KOPT-K1 (cell line): Measurements from ENCODE around the gene C9orf78.
"Not testable (repeated sequence)": the region's sequence is repeated elsewhere in the genome, so short reads cannot be mapped to it uniquely, and the experiment has no call there.

Experiments used
- H3K27ac ChIP-seq: fragments of 200-600 bp; sonication (generic); 2 replicates; pipeline ENCODE4 v1.5.1; 2016; ENCODE audit warnings: antibody characterized with exemption, mild to moderate bottlenecking, low read depth, low read length; ENCODE audit not compliant: poor library complexity, severe bottlenecking
- H3K36me3 ChIP-seq: fragments of 200-600 bp; sonication (generic); 2 replicates; pipeline ENCODE4 v1.5.1; 2017; ENCODE audit warnings: antibody characterized with exemption, mild to moderate bottlenecking, low read length, moderate library complexity; ENCODE audit not compliant: insufficient read depth
- H3K9me3 ChIP-seq: fragments of 200-600 bp; sonication (generic); 2 replicates; pipeline ENCODE4 v1.5.1; 2017; ENCODE audit warnings: antibody characterized with exemption, low read length, mild to moderate bottlenecking; ENCODE audit not compliant: insufficient read depth, poor library complexity, severe bottlenecking

Gene C9orf78

DNA sequence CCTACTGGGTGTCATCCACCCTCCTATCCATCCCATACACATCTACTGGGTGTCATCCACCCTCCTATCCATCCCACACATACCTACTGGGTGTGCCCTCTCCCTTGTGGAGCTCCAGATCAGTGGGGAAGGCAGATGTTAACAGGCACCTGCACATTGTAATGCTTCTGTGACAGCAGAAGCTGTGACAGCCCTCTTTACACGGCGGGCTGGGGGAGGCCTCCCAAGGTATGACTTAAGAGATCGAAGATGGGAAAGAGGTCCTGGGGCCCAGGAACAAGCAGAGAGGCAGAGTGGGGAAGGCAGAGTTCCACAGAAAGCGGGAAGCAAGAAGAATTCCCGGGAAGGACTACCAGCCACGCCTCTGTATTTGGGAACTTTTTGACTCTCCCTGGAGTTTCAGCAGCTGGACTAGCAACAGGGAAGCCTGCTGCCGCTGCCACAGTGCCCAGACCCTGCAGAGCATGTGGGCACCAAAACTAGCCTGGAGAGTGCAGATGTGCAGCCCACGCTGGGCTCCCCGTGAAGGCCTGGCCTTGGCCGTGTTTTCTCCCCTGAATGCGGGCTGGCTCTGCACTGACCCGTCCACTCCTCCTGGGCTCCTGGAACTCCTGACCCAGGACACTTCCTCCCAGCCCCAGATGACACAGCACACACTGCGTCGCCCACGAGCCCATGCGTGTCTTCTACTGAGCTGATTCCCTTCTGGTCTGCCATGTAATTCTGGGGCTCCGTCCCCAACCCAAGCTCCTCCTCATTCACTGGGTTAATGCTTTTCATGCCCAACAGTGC, 20.4 kb downstream of the C9orf78 start:
- H3K9me3 ChIP-seq, result no peaks in the 10 kb centered on the region
- peaks cover 100% of the 10 kb centered on the region for H3K36me3 ChIP-seq

DNA sequence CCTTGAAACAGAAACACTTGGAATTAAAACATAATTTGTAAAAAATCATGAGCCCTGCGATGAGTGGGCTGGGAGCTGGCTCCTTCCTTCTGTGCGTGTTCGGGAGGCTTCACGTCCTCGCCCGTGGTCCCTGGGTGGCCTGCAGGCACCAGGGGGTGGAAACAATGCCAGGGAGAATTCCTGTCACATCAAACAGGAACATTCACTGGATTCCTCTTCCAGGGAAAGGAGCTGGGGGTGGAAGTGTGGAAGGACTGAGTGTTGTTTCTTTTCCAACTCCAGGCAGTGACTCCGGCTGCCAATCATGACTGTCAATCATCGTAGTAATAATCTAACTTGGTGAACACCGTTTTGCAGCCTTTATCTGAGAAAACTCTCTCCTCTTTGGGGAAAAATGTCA, 21.4 kb downstream of the C9orf78 start:
- no peaks in the 10 kb centered on the region for H3K9me3 ChIP-seq
- H3K36me3 ChIP-seq, result peaks cover 100% of the 10 kb centered on the region
- H3K27ac ChIP-seq, result no peak overlapping the region

More for the DNA sequence above, 20.4 kb downstream of the C9orf78 start:
- no peak overlapping the region for H3K27ac ChIP-seq

DNA sequence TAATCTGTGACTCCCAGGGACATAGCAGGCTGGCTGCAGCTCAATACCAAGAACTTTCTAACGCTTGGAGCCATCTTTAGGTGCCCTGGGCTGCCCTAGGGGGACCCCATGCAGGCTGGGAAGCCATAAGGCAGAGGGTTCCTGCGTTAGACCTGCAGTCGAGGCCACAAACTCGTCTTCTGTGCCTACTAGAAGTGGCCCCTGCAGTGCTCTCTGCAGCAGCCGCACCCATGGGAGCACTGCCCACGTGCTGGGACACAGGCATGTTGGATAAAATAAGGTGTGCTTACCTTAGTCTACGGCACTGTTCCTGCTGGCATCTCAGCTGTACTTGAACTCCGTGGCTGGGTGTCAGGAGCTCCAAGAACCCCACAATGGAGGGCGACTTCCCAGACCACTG, 22.7 kb downstream of the C9orf78 start:
- H3K27ac ChIP-seq, result no peak overlapping the region
- peaks cover 98% of the 10 kb centered on the region for H3K36me3 ChIP-seq
- no peaks in the 10 kb centered on the region for H3K9me3 ChIP-seq

DNA sequence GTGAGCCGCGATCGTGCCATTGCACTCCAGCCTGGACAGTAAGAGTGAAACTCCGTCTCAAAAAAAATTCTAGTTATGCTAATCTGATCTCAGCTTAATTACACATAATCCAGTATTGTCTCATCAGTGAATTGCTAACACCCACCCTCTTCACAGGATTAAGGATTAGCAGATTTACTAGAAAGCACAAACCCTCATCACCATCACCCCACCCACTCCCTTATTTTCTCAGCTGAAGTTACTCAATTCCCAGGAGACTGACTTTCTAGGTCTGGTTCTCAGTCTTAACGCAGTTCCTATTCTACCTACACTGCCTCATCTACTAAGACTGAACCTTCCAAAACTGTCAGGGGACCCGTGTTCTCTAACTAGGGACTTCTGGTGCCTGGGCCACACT, 23.1 kb downstream of the C9orf78 start:
- H3K36me3 ChIP-seq, result peaks cover 98% of the 10 kb centered on the region

DNA sequence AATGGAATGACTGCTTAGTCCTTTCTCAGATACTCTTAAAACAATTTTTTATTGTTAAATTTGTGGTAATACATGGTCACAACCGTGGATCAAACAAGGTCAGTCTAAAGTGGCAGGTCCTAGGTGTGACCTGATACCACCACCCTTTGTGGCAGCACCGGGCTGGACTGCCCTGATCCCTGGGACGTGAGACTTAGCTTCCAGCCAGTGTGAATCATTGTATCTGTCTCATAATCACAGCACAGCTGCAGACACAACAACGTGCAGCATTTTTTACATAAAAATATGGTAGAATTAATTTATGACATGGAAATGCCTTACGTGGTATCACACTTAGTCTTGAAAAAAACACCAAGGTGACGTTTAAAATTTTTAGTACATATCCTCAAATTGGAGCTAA, 24.3 kb downstream of the C9orf78 start:
- Histone ChIP-seq H3K36me3 (peaks cover 98% of the 10 kb centered on the region), H3K9me3 (no peaks in the 10 kb centered on the region), H3K27ac (no peak overlapping the region)

More for the DNA sequence above, 23.1 kb downstream of the C9orf78 start:
- H3K27ac ChIP-seq, result no peak overlapping the region
- no peaks in the 10 kb centered on the region for H3K9me3 ChIP-seq

DNA sequence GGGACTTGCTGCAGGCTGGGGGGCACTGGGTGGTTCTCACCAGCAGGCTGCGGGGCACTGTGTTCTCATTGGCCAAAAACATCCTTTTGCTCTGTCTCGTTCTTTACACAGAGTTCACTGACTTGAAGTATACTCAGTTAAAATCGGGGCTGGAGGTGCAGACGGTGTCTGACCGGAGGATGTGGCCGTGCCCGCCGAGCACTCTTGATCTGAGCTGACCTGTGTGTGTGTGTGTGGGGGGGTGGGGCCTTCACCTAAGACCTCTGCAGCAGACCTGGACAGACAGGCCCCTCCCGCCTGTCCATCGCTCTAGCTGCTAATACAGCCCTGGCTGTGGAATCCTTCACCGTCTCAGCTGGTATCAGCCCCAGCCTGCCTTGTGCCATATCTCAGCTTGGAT, 25.0 kb downstream of the C9orf78 start:
- Histone ChIP-seq H3K27ac (no peak overlapping the region), H3K36me3 (peaks cover 98% of the 10 kb centered on the region), H3K9me3 (no peaks in the 10 kb centered on the region)

DNA sequence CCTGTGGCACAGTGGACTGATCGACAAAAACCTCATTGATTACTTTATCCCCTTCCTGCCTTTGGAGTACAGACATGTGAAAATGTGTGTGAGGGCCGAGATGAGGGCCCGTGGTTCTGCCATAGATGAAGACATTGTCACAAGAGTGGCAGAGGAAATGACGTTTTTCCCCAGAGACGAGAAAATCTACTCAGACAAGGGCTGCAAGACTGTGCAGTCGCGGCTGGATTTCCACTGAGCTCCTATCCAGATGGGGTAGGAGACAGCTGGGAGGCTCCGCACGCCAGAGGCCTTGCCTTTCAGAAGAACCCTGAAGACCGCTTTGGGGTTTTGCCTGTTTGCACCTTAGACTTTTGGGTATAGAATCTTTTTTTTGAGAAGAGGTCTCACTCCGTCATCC, 25.7 kb downstream of the C9orf78 start:
- Histone ChIP-seq H3K27ac (no peak overlapping the region), H3K9me3 (no peaks in the 10 kb centered on the region), H3K36me3 (peaks cover 90% of the 10 kb centered on the region)

DNA sequence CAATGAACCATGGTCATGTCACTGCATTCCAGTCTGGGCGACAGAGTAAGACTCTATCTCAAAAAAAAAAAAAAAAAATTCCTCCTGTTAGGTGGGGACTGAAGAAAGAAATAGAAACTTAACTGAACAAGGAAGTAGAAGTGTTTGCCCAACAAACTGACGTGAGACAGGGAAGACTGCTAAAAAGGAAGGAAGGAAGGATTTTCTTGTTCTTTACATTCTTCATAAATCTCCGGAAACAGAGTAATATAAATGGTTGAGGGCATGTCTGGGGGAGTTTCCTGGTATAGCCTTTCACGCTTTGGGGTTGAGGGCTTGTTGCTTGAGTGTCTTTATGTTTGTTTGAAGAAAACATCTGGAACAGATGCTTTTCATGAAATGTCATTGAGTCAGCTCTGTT, 29.0 kb downstream of the C9orf78 start:
- H3K27ac ChIP-seq, result no peak overlapping the region
- no peaks in the 10 kb centered on the region for H3K9me3 ChIP-seq
- peaks cover 58% of the 10 kb centered on the region for H3K36me3 ChIP-seq

DNA sequence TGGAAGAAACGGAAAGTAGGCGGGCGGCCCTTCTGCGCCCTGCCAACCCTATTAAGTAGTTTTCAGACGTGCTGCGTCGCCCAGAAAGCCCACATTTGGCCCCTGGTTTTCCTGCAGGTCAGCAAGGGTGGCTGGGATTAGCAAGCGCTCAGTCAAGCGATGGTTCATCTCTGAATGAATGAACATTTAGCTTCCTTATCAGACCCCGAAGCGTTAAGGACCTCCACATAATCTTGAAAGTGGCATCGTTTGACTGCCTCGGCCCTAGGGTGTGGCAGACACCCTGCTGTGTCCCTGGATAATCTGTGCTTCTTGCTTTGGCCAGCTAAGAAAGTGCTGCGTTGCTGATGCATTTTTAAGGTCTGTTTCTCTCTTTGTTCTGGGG, 31.4 kb downstream of the C9orf78 start:
- Histone ChIP-seq H3K27ac (peak overlapping the region; percentile 63), H3K36me3 (peaks cover 34% of the 10 kb centered on the region), H3K9me3 (no peaks in the 10 kb centered on the region)

DNA sequence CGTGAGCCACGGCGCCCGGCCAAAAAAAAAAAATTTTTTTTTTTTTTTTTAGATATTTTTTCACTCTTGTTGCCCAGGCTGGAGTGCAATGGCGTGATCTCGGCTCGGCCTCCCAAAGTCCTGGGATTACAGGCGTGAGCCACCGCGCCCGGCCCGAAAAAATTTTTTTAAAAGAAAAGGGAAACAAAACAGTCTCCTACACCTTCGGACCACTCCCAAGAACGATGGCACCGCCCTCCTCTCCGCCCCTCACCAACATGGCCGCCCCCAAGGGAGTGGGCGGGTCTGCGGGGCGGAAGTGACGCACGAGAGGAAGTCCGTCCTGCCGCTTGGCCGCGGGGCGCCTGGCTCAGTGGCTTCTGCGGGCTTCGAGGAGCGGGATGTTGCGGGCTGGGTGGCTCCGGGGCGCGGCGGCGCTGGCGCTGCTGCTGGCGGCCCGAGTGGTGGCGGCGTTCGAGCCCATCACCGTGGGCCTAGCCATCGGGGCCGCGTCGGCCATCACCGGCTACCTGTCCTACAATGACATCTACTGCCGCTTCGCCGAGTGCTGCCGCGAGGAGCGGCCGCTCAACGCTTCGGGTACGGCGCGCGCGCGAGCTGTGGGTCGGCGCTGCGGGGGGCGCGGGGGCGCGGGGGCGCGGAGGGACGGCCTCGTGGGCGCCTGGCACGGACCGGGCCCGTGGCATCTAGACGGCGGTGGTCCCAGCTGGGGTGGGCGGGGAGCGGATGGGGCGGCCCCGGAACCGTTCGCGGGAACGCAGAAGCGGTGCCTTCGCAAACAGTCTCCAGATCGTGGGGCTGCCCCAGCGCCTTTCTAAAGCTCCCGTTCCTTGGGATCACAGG, 32.0 kb downstream of the C9orf78 start, which contains the start of gene TOR1B:
TSS of gene TOR1B (plus strand) at position 352 of the 843 bp plus-strand sequence. CDS start at position 381, 29 bp downstream.
- H3K27ac ChIP-seq, result peak within 1 kb of the TSS; percentile 63
- H3K36me3 ChIP-seq, result peaks cover 29% of the 10 kb centered on the region
- H3K9me3 ChIP-seq, result no peaks in the 10 kb centered on the region

DNA sequence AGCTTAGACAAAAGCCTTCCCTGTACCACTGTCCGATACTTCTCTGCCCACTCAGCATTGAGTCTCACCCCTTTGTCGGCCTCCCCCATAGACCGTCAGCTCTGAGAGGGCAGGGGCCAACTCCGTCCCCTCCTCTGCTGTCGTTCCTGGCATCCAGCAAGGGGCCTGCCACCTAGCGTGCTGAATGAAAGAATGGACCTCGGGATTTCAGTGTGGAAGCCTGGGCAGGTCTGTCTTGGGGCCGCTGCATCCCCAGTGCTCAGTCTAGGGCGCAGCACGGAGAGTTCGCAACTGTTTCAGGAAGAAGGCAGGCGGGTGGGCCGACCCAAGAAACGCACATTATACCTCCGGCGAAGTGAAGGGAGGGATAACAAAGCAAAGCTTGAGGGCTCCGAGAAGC, 33.6 kb downstream of the C9orf78 start:
- peaks cover 14% of the 10 kb centered on the region for H3K36me3 ChIP-seq
- no peaks in the 10 kb centered on the region for H3K9me3 ChIP-seq

DNA sequence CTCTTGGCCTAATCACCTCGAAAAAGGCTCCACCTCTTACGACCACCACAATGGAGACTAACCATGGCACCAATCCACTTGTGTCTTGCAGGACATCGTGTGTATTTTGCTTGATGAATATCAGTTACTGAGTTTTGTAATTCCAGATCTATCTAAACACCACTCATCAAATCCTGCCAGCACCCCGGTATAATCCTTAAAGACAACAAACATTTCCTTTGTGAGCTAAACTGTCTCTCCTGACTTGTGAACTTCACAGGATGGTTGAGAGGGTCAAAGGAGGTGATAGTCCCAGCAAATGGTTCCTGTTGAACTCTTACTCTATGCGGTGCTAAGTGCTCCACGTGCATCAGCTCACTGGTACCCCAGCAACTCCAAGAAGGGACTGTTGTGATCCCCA, 36.1 kb downstream of the C9orf78 start:
- Histone ChIP-seq H3K9me3 (no peaks in the 10 kb centered on the region), H3K36me3 (no peaks in the 10 kb centered on the region), H3K27ac (no peak overlapping the region)

More for the DNA sequence above, 33.6 kb downstream of the C9orf78 start:
- no peak overlapping the region for H3K27ac ChIP-seq

DNA sequence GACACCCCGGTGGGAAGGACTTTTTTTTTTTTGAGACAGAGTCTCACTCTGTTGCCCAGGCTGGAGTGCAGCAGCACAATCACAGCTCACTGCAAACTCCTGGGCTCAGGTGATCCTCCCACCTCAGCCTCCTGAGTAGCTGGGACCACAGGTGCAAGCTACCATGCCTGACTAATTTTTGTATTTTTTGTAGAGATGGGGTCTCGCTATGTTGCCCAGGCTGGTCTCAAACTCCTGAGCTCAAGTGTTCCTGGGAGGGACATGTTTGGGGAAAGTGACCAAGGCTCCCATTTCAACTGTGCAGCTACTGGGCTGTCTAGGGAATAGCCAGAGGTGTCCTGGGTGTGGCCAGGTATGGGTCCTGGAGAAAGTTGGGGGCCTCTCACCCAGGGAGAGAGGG, 39.0 kb downstream of the C9orf78 start:
- H3K27ac ChIP-seq, H3K36me3 ChIP-seq, H3K9me3 ChIP-seq: not testable (repeated sequence)

DNA sequence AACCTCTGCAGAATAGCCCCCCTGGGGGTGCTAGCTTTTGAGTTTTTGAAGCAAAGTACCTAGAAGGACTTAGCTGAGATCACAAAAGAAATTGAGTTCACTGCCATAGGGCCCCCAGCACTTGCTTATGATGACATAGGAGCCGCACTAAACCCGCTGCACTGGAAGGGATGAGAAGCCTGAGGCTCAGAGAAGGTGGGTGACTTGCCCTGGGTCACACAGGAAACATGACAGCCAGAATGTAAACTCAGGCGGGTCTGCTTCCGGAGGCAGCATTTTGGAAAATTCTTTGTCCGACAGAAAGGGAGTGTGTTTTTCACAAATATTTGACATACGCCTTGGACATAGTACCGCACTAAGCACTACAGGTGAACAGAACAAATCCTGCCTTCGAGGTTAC, 40.5 kb downstream of the C9orf78 start:
- Histone ChIP-seq H3K27ac (no peak overlapping the region), H3K9me3 (no peaks in the 10 kb centered on the region), H3K36me3 (no peaks in the 10 kb centered on the region)

DNA sequence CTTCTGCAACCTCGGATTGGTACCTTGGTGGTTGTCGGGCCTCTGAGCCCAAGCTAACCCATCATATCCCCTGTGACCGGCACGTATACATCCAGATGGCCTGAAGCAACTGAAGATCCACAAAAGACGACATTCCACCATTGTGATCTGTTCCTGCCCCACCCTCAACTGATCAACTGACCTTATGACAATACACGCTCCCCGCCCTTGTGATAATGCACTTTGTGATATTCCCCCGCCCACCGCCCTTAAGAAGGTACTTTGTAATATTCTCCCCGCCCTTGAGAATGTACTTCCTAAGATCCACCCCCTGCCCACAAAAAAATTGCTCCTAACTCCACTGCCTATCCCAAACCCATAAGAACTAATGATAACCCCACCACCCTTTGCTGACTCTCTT, 48.6 kb downstream of the C9orf78 start:
- H3K9me3 ChIP-seq, result no peaks in the 10 kb centered on the region
- H3K36me3 ChIP-seq, result no peaks in the 10 kb centered on the region
- no peak overlapping the region for H3K27ac ChIP-seq
